H1 (cell line): ENCODE measurements around the gene PNMA6A. TPM values are rescaled to one million over a fixed set of nuclear protein-coding genes. Genes with fewer than 3 reads are reported as not detected.

ENCODE experiments used
- CTCF ChIA-PET: fragments of 300-600 bp; sonication (Branson Sonifier 250); formaldehyde crosslinking; loops from one replicate; lab custom pipeline; 2021; ENCODE audit not compliant: partially characterized antibody; lab: Charles Lee
- POLR2A ChIA-PET: fragments of 300-600 bp; sonication (Branson Sonifier 250); formaldehyde crosslinking; loops from one replicate; lab custom pipeline; 2021; ENCODE audit warnings: inconsistent platforms; ENCODE audit not compliant: partially characterized antibody; lab: Charles Lee
- DNase-seq, 2 experiments: peaks; one replicate each; pipeline versions ENCODE4 v3.0.0 to v3.0.0-alpha.2; 2010 to 2022; ENCODE audit warnings: low spot score in 2 of 2, low read depth in 1 of 2, mixed read lengths in 1 of 2
- FAIRE-seq: peaks from 2 replicates; lab custom pipeline; 2011; peaks lifted over from hg19 to GRCh38; lab: Jason Lieb, UNC
- H2AFZ ChIP-seq: 2 replicates; pipeline ENCODE4 v1.8.1; 2012; ENCODE audit warnings: low read length, inconsistent platforms
- H2AK5ac ChIP-seq: 2 replicates; pipeline ENCODE4 v1.6.1; 2013; ENCODE audit warnings: low read depth, low read length
- H2BK120ac ChIP-seq: replicated peaks from 2 replicates; pipeline ENCODE3; 2013; ENCODE audit warnings: low read depth, low read length, inconsistent platforms
- H2BK12ac ChIP-seq: 2 replicates; pipeline ENCODE4 v1.6.1; 2013; ENCODE audit warnings: low read depth, low read length
- H2BK15ac ChIP-seq: 2 replicates; pipeline ENCODE4 v1.6.1; 2013; ENCODE audit warnings: low read length
- H2BK20ac ChIP-seq: 2 replicates; pipeline ENCODE4 v1.6.1; 2013; ENCODE audit warnings: low read length
- H2BK5ac ChIP-seq: 2 replicates; pipeline ENCODE4 v1.6.1; 2013; ENCODE audit warnings: low read depth, low read length
- H3K14ac ChIP-seq: 2 replicates; pipeline ENCODE4 v1.6.1; 2013; ENCODE audit warnings: inconsistent platforms; ENCODE audit not compliant: insufficient read length
- H3K18ac ChIP-seq: 2 replicates; pipeline ENCODE4 v1.6.1; 2013; ENCODE audit warnings: low read length; ENCODE audit errors: extremely low read depth
- H3K23ac ChIP-seq: 2 replicates; pipeline ENCODE4 v1.6.1; 2013; ENCODE audit warnings: inconsistent platforms; ENCODE audit not compliant: insufficient read length
- H3K23me2 ChIP-seq: 2 replicates; pipeline ENCODE4 v1.6.1; 2013; ENCODE audit warnings: low read depth, low read length
- H3K27ac ChIP-seq: 2 replicates; pipeline ENCODE4 v1.6.1; 2011; ENCODE audit warnings: low read depth, low read length, inconsistent platforms
- H3K27me3 ChIP-seq, 4 experiments: replicated peaks in 1 of 4; 1 replicate in 1 of 4; 2 replicates in 3 of 4; pipeline versions ENCODE4 v1.6.1 to v1.8.1; 2011 to 2013; ENCODE audit warnings: low read length in 3 of 4, mild to moderate bottlenecking in 3 of 4, inconsistent platforms in 2 of 4, mixed read lengths in 2 of 4, moderate library complexity in 1 of 4; ENCODE audit not compliant: control insufficient read depth in 3 of 4, insufficient read depth in 3 of 4; ENCODE audit errors: extremely low read depth in 1 of 4
- H3K36me3 ChIP-seq, 4 experiments: 2 replicates each; pipeline versions ENCODE4 v1.6.1 to v1.8.1; 2011 to 2013; ENCODE audit warnings: mild to moderate bottlenecking in 4 of 4, low read length in 3 of 4, moderate library complexity in 2 of 4, control low read depth in 1 of 4, inconsistent platforms in 1 of 4; ENCODE audit not compliant: insufficient read depth in 4 of 4, control insufficient read depth in 2 of 4
- H3K4ac ChIP-seq: replicated peaks from 2 replicates; pipeline ENCODE3; 2013; ENCODE audit warnings: low read length, low read depth, mixed read lengths, inconsistent platforms; ENCODE audit not compliant: insufficient read length
- H3K4me1 ChIP-seq, 4 experiments: replicated peaks in 1 of 4; 1 replicate in 1 of 4; 2 replicates in 3 of 4; pipeline versions ENCODE4 v1.6.1 to v1.8.1; 2011 to 2013; ENCODE audit warnings: low read length in 3 of 4, inconsistent platforms in 2 of 4, mixed read lengths in 1 of 4; ENCODE audit not compliant: insufficient read depth in 4 of 4, control insufficient read depth in 3 of 4
- H3K4me2 ChIP-seq, 2 experiments: 2 replicates each; pipeline versions ENCODE4 v1.6.1 to v1.8.1; 2011 to 2013; ENCODE audit warnings: low read depth in 2 of 2, low read length in 2 of 2, control low read depth in 1 of 2, inconsistent platforms in 1 of 2, mild to moderate bottlenecking in 1 of 2; ENCODE audit not compliant: insufficient read depth in 1 of 2
- H3K4me3 ChIP-seq, 4 experiments: fragments of 200-600, 300-600 bp in 1 of 4; sonication (generic), shearing (Covaris generic), sonication (Bioruptor Twin) in 1 of 4; 2 replicates each; pipeline versions ENCODE4 v1.5.1 to v1.8.1; 2011 to 2016; ENCODE audit warnings: low read length in 4 of 4, low read depth in 3 of 4, control low read depth in 2 of 4, inconsistent platforms in 2 of 4, mild to moderate bottlenecking in 2 of 4, mixed read lengths in 1 of 4, moderate library complexity in 1 of 4; ENCODE audit not compliant: insufficient read depth in 2 of 4; ENCODE audit errors: extremely low read depth in 1 of 4
- H3K56ac ChIP-seq: replicated peaks from 2 replicates; pipeline ENCODE3; 2013; ENCODE audit warnings: low read depth, mild to moderate bottlenecking, mixed read lengths, low read length, inconsistent platforms; ENCODE audit not compliant: insufficient read length
- H3K79me1 ChIP-seq: 2 replicates; pipeline ENCODE4 v1.6.1; 2013; ENCODE audit warnings: low read depth, low read length, control low read depth
- H3K79me2 ChIP-seq, 2 experiments: 2 replicates each; pipeline versions ENCODE4 v1.6.1 to v1.8.1; 2012 to 2013; ENCODE audit warnings: low read length in 2 of 2, mild to moderate bottlenecking in 2 of 2, inconsistent platforms in 1 of 2; ENCODE audit not compliant: insufficient read depth in 2 of 2, control insufficient read depth in 1 of 2
- H3K9ac ChIP-seq, 4 experiments: replicated peaks in 1 of 4; 1 replicate in 1 of 4; 2 replicates in 3 of 4; pipeline versions ENCODE4 v1.6.1 to v1.8.1; 2011 to 2013; ENCODE audit warnings: low read depth in 3 of 4, low read length in 3 of 4, control low read depth in 2 of 4, mild to moderate bottlenecking in 2 of 4, moderate library complexity in 2 of 4, inconsistent platforms in 1 of 4; ENCODE audit errors: extremely low read depth in 1 of 4
- H3K9me3 ChIP-seq, 2 experiments: 2 replicates each; pipeline versions ENCODE4 v1.6.1 to v1.8.1; 2012 to 2013; ENCODE audit warnings: mild to moderate bottlenecking in 2 of 2, moderate library complexity in 2 of 2, control low read depth in 1 of 2, inconsistent platforms in 1 of 2, low read depth in 1 of 2, low read length in 1 of 2, mixed read lengths in 1 of 2; ENCODE audit not compliant: insufficient read depth in 2 of 2
- H4K20me1 ChIP-seq, 2 experiments: replicated peaks in 1 of 2; 2 replicates each; pipeline versions ENCODE3 to v1.8.1; 2011 to 2013; ENCODE audit warnings: inconsistent platforms in 2 of 2, low read length in 2 of 2, mild to moderate bottlenecking in 1 of 2; ENCODE audit not compliant: insufficient read depth in 2 of 2, control insufficient read depth in 1 of 2
- H4K5ac ChIP-seq: 2 replicates; pipeline ENCODE4 v1.6.1; 2013; ENCODE audit warnings: low read length, low read depth, mixed read lengths, inconsistent platforms; ENCODE audit not compliant: insufficient read length
- H4K8ac ChIP-seq: 2 replicates; pipeline ENCODE4 v1.8.0; 2013; ENCODE audit warnings: mild to moderate bottlenecking, moderate library complexity, low read length, inconsistent platforms; ENCODE audit not compliant: insufficient read depth; ENCODE audit errors: extremely low read depth
- H4K91ac ChIP-seq: replicated peaks from 2 replicates; pipeline ENCODE3; 2013; ENCODE audit warnings: low read length, mixed read lengths, inconsistent platforms; ENCODE audit not compliant: insufficient read length
- CEBPB ChIP-seq: IDR thresholded peaks from 2 replicates; pipeline ENCODE4 v1.6.1; 2012; ENCODE audit warnings: low read depth, low read length
- POLR2AphosphoS5 ChIP-seq: IDR thresholded peaks from 2 replicates; pipeline ENCODE4 v1.6.1; 2011; ENCODE audit warnings: low read depth, low read length
- SP1 ChIP-seq: IDR thresholded peaks from 2 replicates; pipeline ENCODE4 v1.6.1; 2011; ENCODE audit warnings: low read depth, low read length
- TAF1 ChIP-seq: IDR thresholded peaks from 2 replicates; pipeline ENCODE4 v1.6.1; 2011; ENCODE audit warnings: mild to moderate bottlenecking, low read depth, low read length
- WGBS, 2 experiments: shearing (Covaris generic) in 1 of 2; methylation state at CpG; one replicate each; pipeline versions ENCODE4 v1.1.6 to v1.1.7; 2013 to 2015; ENCODE audit warnings: low lambda C conversion rate in 2 of 2, mixed read lengths in 2 of 2, inconsistent platforms in 1 of 2, low coverage in 1 of 2, missing lambda C conversion rate in 1 of 2; ENCODE audit not compliant: insufficient replicate concordance in 2 of 2, insufficient coverage in 1 of 2, insufficient read length in 1 of 2; ENCODE audit errors: extremely low coverage in 1 of 2, missing lambda C conversion rate in 1 of 2; 5-methylcytosine and 5-hydroxymethylcytosine counted together
- polyA plus RNA-seq, 7 experiments: library from polyadenylated mRNA; depleted of rRNA in 3 of 7; stranded (reverse) in 5 of 7; unstranded in 2 of 7; fragments of >200 nt in 5 of 7; fragments of 200-250 nt in 2 of 7; gene quantifications; 1 replicate in 5 of 7; 2 replicates in 1 of 7; 4 replicates in 1 of 7; pipeline versions ENCODE4 v1.2.1 to v1.2.3, GENCODE V29; 2011 to 2013; ENCODE audit warnings: missing spikeins in 2 of 7, mixed read lengths in 2 of 7
- total RNA-seq: library from RNA; stranded (reverse); fragmentation: NEBNext Ultra II Directional; extraction: Animal tissue kit (Norgen Biotek cat#: 25700); gene quantifications from 2 replicates; pipeline ENCODE4 v1.2.1, GENCODE V29; 2021

PNMA6A gene
- total and polyA plus RNA-seq, 2 of the 8 experiments (the other 6 are each of a cell fraction or from before 2014, with no cell fraction given), result 2.2 to 5.7 TPM

GRCh38 chrX:153059191-153060094 lies 12.8 kb upstream of the PNMA6A start:
- Histone ChIP-seq H2BK5ac (no peak overlapping the region), H3K9ac (no peak overlapping the region), H2AFZ (no peak overlapping the region), H3K23ac (no peak overlapping the region), H4K8ac (no peak overlapping the region), H3K36me3 (no peaks in the 10 kb centered on the region), H4K5ac (no peak overlapping the region), H3K18ac (no peak overlapping the region), H3K79me2 (no peaks in the 10 kb centered on the region), H3K14ac (no peak overlapping the region), H2BK15ac (no peak overlapping the region), H3K4me3 (no peak overlapping the region), H3K27me3 (peaks cover 2 to 16% (median 11%) of the 10 kb centered on the region in 4 experiments; a peak in 6 of 7 replicates), H3K23me2 (no peaks in the 10 kb centered on the region; the same call in 1 of the 2 replicates), H3K4me2 (no peak overlapping the region), H3K56ac (no peak overlapping the region), H3K4me1 (peaks cover 0 to 5% (median 2%) of the 10 kb centered on the region in 4 experiments; a peak in 4 of 7 replicates), H3K27ac (no peak overlapping the region), H2BK12ac (no peak overlapping the region), H2BK120ac (no peak overlapping the region), H4K91ac (no peak overlapping the region), H3K4ac (no peak overlapping the region), H3K9me3 (no peaks in the 10 kb centered on the region), H2BK20ac (no peak overlapping the region), H2AK5ac (no peak overlapping the region), H3K79me1 (no peaks in the 10 kb centered on the region), H4K20me1 (peaks cover 0 to 1% of the 10 kb centered on the region in 2 experiments)
- POLR2A ChIA-PET, result no interaction called here
- DNase-seq, result no peak
- 89% methylated on average over 13 of the region's 18 CpGs; no CpG with 5 or more reads in 1 of the 2 experiments for WGBS, 2 experiments
- TF ChIP-seq TAF1, result no peak
- no peak for TF ChIP-seq POLR2AphosphoS5
- no peak for TF ChIP-seq CEBPB
- no peak for TF ChIP-seq SP1
- CTCF ChIA-PET, result no interaction called here
- no peak for FAIRE-seq
